SK-N-SH (cell line): Measurements from ENCODE around the gene CAMK4. TPM values are rescaled to one million over a fixed set of nuclear protein-coding genes. Genes with fewer than 3 reads are reported as not detected.

Experiments used
- CTCF ChIA-PET: fragments of 300-600, 350-600 bp; formaldehyde crosslinking; extraction: SDS; loops from one replicate; lab custom pipeline; 2021; lab: Yijun Ruan, JAX
- POLR2A ChIA-PET: fragments of 350-600 bp; sonication (Branson Sonifier 250); formaldehyde crosslinking; extraction: SDS; loops from one replicate; lab custom pipeline; 2020; ENCODE audit warnings: antibody characterized with exemption, inconsistent platforms; lab: Yijun Ruan, JAX
- DNase-seq: peaks from one replicate; pipeline ENCODE4 v3.0.0; 2012
- H2AFZ ChIP-seq: fragments of 200-600 bp; sonication (generic); 2 replicates; pipeline ENCODE4 v1.8.1; 2016; ENCODE audit warnings: antibody characterized with exemption, mild to moderate bottlenecking, low read depth
- H3F3A ChIP-seq: fragments of 200-600 bp; sonication (generic); replicated peaks from 2 replicates; pipeline ENCODE3; 2016; ENCODE audit warnings: antibody characterized with exemption, mild to moderate bottlenecking; ENCODE audit not compliant: insufficient read depth
- H3K27ac ChIP-seq, 2 experiments: fragments of 200-500 bp in 1 of 2; fragments of 200-600 bp in 1 of 2; sonication (Bioruptor generic) in 1 of 2; sonication (generic), shearing (Covaris generic) in 1 of 2; 2 replicates each; pipeline versions ENCODE4 v1.5.1 to v1.6.1; 2014 to 2016; ENCODE audit warnings: low read depth in 2 of 2, inconsistent platforms in 1 of 2, low read length in 1 of 2, mild to moderate bottlenecking in 1 of 2, mixed read lengths in 1 of 2
- H3K27me3 ChIP-seq: fragments of 200-600 bp; sonication (generic), shearing (Covaris generic); 2 replicates; pipeline ENCODE4 v1.6.1; 2016; ENCODE audit warnings: mixed run types; ENCODE audit not compliant: insufficient read depth
- H3K36me3 ChIP-seq, 2 experiments: fragments of 200-500 bp in 1 of 2; fragments of 200-600 bp in 1 of 2; sonication (Bioruptor generic) in 1 of 2; sonication (generic) in 1 of 2; replicated peaks in 1 of 2; 2 replicates each; pipeline versions ENCODE3 to v1.5.1; 2014 to 2016; ENCODE audit warnings: low read length in 1 of 2, mild to moderate bottlenecking in 1 of 2; ENCODE audit not compliant: insufficient read depth in 2 of 2, control insufficient read depth in 1 of 2
- H3K4me1 ChIP-seq, 2 experiments: fragments of 200-500 bp in 1 of 2; fragments of 200-600 bp in 1 of 2; sonication (Bioruptor generic) in 1 of 2; sonication (generic), shearing (Covaris generic) in 1 of 2; 2 replicates each; pipeline versions ENCODE4 v1.5.1 to v1.6.1; 2014 to 2016; ENCODE audit warnings: low read depth in 1 of 2, low read length in 1 of 2, mixed run types in 1 of 2; ENCODE audit not compliant: insufficient read depth in 2 of 2, control insufficient read depth in 1 of 2
- H3K4me2 ChIP-seq: fragments of 200-600 bp; sonication (generic), shearing (Covaris generic); 2 replicates; pipeline ENCODE4 v1.6.1; 2017; ENCODE audit warnings: mixed run types
- H3K4me3 ChIP-seq, 2 experiments: fragments of 200-500 bp in 1 of 2; fragments of 200-600 bp in 1 of 2; sonication (Bioruptor generic) in 1 of 2; sonication (generic), shearing (Covaris generic) in 1 of 2; 2 replicates each; pipeline versions ENCODE4 v1.5.1 to v1.8.1; 2014 to 2016; ENCODE audit warnings: low read depth in 2 of 2, inconsistent platforms in 1 of 2, low read length in 1 of 2, mild to moderate bottlenecking in 1 of 2, mixed read lengths in 1 of 2, moderate library complexity in 1 of 2
- H3K79me2 ChIP-seq: fragments of 200-600 bp; sonication (generic); 2 replicates; pipeline ENCODE4 v1.8.1; 2017; ENCODE audit warnings: mild to moderate bottlenecking; ENCODE audit not compliant: insufficient read depth
- H3K9ac ChIP-seq: fragments of 200-600 bp; sonication (generic); 2 replicates; pipeline ENCODE4 v1.6.1; 2017; ENCODE audit warnings: mixed run types
- H3K9me2 ChIP-seq: fragments of 200-600 bp; sonication (generic); 2 replicates; pipeline ENCODE4 v1.6.1; 2017; ENCODE audit warnings: mixed run types
- H3K9me3 ChIP-seq: fragments of 200-600 bp; sonication (generic); 2 replicates; pipeline ENCODE4 v1.6.1; 2017; ENCODE audit warnings: mixed run types, mild to moderate bottlenecking, moderate library complexity
- H4K20me1 ChIP-seq: fragments of 200-600 bp; sonication (generic); 2 replicates; pipeline ENCODE4 v1.6.1; 2017; ENCODE audit warnings: mild to moderate bottlenecking, mixed run types; ENCODE audit not compliant: insufficient read depth
- CHD2 ChIP-seq: fragments of 150-350 bp; IDR thresholded peaks from 2 replicates; pipeline ENCODE4 v1.6.1; 2018; ENCODE audit warnings: low read length; ENCODE audit not compliant: partially characterized antibody
- CTCF ChIP-seq: fragments of 200-600 bp; sonication (generic); IDR thresholded peaks from 2 replicates; pipeline ENCODE4 v1.6.1; 2017; ENCODE audit warnings: antibody characterized with exemption, mild to moderate bottlenecking, moderate library complexity
- FOSL2 ChIP-seq: IDR thresholded peaks from 2 replicates; pipeline ENCODE4 v1.4.0; 2012; ENCODE audit warnings: low read depth, mild to moderate bottlenecking, moderate library complexity, borderline replicate concordance
- FOXM1 ChIP-seq: IDR thresholded peaks from 2 replicates; pipeline ENCODE4 v1.4.0; 2012; ENCODE audit warnings: low read depth, mild to moderate bottlenecking
- GABPA ChIP-seq: IDR thresholded peaks from 2 replicates; pipeline ENCODE4 v1.4.0; 2012; ENCODE audit warnings: low read depth, mild to moderate bottlenecking
- GATA2 ChIP-seq: sonication (generic); formaldehyde crosslinking; IDR thresholded peaks from 2 replicates; pipeline ENCODE4 v1.5.0; 2020; ENCODE audit warnings: mild to moderate bottlenecking, missing genetic modification reagents
- MAX ChIP-seq: IDR thresholded peaks from 2 replicates; pipeline ENCODE4 v1.4.0; 2012; ENCODE audit warnings: low read depth
- MEF2A ChIP-seq: IDR thresholded peaks from 2 replicates; pipeline ENCODE4 v1.4.0; 2012; ENCODE audit warnings: low read depth, borderline replicate concordance
- NFIC ChIP-seq: IDR thresholded peaks from 2 replicates; pipeline ENCODE4 v1.4.0; 2012; ENCODE audit warnings: borderline replicate concordance
- NRF1 ChIP-seq: IDR thresholded peaks from 2 replicates; pipeline ENCODE4 v1.6.1; 2012; ENCODE audit warnings: low read depth, mild to moderate bottlenecking, low read length
- RAD21 ChIP-seq: IDR thresholded peaks from 2 replicates; pipeline ENCODE4 v1.6.1; 2012; ENCODE audit warnings: mild to moderate bottlenecking, low read length
- REST ChIP-seq: IDR thresholded peaks from 2 replicates; pipeline ENCODE4 v1.6.1; 2012; ENCODE audit warnings: mild to moderate bottlenecking, low read depth, low read length, moderate library complexity
- RFX5 ChIP-seq: IDR thresholded peaks from 2 replicates; pipeline ENCODE4 v1.6.1; 2012; ENCODE audit warnings: mild to moderate bottlenecking, improper control_type of control experiment, low read length
- RXRA ChIP-seq: IDR thresholded peaks from 2 replicates; pipeline ENCODE4 v1.4.0; 2012; ENCODE audit warnings: low read depth, mild to moderate bottlenecking, borderline replicate concordance
- YY1 ChIP-seq: IDR thresholded peaks from 2 replicates; pipeline ENCODE4 v1.4.0; 2012; ENCODE audit warnings: low read depth, mild to moderate bottlenecking
- ZBTB33 ChIP-seq: IDR thresholded peaks from 2 replicates; pipeline ENCODE4 v1.4.0; 2012; ENCODE audit warnings: low read depth, borderline replicate concordance
- WGBS: methylation state at CpG from one replicate; pipeline ENCODE4 v1.1.6; 2017; ENCODE audit warnings: low lambda C conversion rate; 5-methylcytosine and 5-hydroxymethylcytosine counted together
- polyA plus RNA-seq, 3 experiments: library from polyadenylated mRNA; depleted of rRNA; stranded (reverse); fragments of >200 nt; gene quantifications; 2 replicates each; pipeline ENCODE4 v1.2.3, GENCODE V29; 2012

Gene CAMK4
- polyA plus RNA-seq, 1 of the 3 experiments (the other 2 are of a cell fraction), result 4.1 TPM

GRCh38 chr5:111517853-111518501 lies 293.8 kb downstream of the CAMK4 start:
- WGBS, result 78% methylated on average over 5 of the region's 5 CpGs
- Histone ChIP-seq H3K9me3 (no peaks in the 10 kb centered on the region), H4K20me1 (no peaks in the 10 kb centered on the region), H3K4me2 (no peak overlapping the region), H3K4me1 (peaks cover 0 to 3% of the 10 kb centered on the region in 2 experiments; a peak in 2 of 4 replicates), H3K4me3 (no peak overlapping the region), H3K27me3 (no peaks in the 10 kb centered on the region), H3K9ac (no peak overlapping the region), H3K36me3 (no peaks in the 10 kb centered on the region), H2AFZ (no peak overlapping the region), H3K79me2 (no peaks in the 10 kb centered on the region), H3F3A (peaks cover 2% of the 10 kb centered on the region), H3K27ac (no peak overlapping the region), H3K9me2 (no peaks in the 10 kb centered on the region)
- CTCF ChIA-PET, result interaction anchor here (0.8 to 1.7 kb wide), 4 partner anchors 11 to 643 kb away, joined by 3 to 7 read pairs (median 4); no protein-coding TSS in a partner anchor
- POLR2A ChIA-PET, result no interaction called here
- DNase-seq, result no peak
- no peak for TF ChIP-seq REST
- TF ChIP-seq YY1, result no peak
- no peak for TF ChIP-seq MAX
- TF ChIP-seq GATA2 (CRISPR knock-in tag), result no peak
- no peak for TF ChIP-seq NFIC
- no peak for TF ChIP-seq RXRA
- no peak for TF ChIP-seq GABPA
- no peak for TF ChIP-seq FOXM1
- no peak for TF ChIP-seq RAD21
- TF ChIP-seq MEF2A, result no peak
- no peak for TF ChIP-seq CHD2
- no peak for TF ChIP-seq FOSL2
- TF ChIP-seq ZBTB33, result no peak
- TF ChIP-seq CTCF, result no peak
- no peak for TF ChIP-seq NRF1
- TF ChIP-seq RFX5, result no peak
